ENCODE results near the gene NLGN1.

DNA sequence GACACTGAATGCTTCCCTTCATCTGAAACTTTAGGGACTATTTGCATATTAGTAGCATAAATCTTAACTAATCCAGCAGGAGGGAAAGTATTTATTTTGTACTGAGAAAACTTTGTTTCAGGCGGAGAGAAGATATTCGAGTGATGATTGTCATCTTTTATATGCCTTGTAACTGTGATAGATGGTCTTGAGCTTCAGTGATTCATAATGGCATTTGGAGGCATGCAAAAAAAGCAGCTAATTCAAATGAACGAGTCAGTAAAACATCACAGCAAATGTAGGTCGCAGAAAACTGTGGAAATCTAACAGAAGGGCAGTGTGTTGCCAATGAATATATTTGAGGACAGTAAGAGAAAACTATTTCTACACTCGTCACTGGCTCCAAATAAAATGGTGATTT, 817.9 kb downstream of the NLGN1 start:
- TF ChIP-seq, protein P1, sequence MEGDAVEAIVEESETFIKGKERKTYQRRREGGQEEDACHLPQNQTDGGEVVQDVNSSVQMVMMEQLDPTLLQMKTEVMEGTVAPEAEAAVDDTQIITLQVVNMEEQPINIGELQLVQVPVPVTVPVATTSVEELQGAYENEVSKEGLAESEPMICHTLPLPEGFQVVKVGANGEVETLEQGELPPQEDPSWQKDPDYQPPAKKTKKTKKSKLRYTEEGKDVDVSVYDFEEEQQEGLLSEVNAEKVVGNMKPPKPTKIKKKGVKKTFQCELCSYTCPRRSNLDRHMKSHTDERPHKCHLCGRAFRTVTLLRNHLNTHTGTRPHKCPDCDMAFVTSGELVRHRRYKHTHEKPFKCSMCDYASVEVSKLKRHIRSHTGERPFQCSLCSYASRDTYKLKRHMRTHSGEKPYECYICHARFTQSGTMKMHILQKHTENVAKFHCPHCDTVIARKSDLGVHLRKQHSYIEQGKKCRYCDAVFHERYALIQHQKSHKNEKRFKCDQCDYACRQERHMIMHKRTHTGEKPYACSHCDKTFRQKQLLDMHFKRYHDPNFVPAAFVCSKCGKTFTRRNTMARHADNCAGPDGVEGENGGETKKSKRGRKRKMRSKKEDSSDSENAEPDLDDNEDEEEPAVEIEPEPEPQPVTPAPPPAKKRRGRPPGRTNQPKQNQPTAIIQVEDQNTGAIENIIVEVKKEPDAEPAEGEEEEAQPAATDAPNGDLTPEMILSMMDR (IDR thresholded peaks at IDR 0.05): no peak
- TF ChIP-seq POLR2A (IDR thresholded peaks at IDR 0.05): no peak
